ENCODE measurements around the gene MBNL2.

MBNL2 gene

GRCh38 chr13:97235549-97236231 is 13.6 kb downstream of the MBNL2 start:
- DNase-seq: no peak

DNA sequence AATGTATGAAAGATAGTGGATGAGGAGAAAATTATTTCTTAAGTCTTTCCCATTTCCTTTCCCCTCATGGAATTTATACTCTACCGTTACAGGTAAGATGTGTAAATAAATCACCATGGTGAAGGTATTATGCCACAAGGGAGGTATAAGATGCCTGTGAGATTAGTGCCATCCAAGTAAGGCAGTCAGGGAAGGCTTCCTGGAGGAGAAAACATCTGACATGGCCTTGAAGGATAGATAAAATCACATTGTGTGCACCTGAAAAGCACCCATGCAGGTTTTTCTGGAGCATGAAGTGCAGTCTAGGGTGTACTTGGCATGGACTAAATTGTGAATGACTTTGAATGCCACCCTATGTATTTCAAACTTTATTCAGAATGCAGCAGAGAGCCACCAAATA is 15.3 kb downstream of the MBNL2 start:
- DNase-seq: no peak

DNA sequence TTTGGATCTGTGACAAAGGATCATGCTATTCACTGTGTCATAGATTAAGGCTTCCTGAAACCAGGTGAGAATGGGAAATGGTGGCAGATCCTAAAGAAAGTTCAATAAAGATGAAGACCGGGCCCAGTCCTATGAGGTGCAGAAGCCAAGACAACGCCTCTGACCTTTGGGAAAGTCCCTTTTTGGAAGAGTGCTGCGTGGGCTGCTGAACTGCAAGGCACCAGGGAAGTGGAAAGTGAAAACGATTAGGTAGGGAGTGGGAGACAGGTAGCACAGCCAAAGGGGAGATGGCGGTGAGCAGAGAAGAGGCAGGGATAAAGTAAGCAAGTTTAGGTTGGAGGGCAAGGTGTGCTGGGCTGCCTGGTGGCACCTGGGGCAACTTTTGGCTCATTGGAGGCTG is 16.3 kb downstream of the MBNL2 start:
- DNase-seq: no peak

GRCh38 chr13:97238883-97239282 is 16.8 kb downstream of the MBNL2 start:
- no peak for DNase-seq

GRCh38 chr13:97239306-97239705 is 17.2 kb downstream of the MBNL2 start:
- DNase-seq: no peak

- no peak for DNase-seq
Observed at GRCh38 chr13:97239943-97240787, 18.0 kb downstream of the MBNL2 start.

DNA sequence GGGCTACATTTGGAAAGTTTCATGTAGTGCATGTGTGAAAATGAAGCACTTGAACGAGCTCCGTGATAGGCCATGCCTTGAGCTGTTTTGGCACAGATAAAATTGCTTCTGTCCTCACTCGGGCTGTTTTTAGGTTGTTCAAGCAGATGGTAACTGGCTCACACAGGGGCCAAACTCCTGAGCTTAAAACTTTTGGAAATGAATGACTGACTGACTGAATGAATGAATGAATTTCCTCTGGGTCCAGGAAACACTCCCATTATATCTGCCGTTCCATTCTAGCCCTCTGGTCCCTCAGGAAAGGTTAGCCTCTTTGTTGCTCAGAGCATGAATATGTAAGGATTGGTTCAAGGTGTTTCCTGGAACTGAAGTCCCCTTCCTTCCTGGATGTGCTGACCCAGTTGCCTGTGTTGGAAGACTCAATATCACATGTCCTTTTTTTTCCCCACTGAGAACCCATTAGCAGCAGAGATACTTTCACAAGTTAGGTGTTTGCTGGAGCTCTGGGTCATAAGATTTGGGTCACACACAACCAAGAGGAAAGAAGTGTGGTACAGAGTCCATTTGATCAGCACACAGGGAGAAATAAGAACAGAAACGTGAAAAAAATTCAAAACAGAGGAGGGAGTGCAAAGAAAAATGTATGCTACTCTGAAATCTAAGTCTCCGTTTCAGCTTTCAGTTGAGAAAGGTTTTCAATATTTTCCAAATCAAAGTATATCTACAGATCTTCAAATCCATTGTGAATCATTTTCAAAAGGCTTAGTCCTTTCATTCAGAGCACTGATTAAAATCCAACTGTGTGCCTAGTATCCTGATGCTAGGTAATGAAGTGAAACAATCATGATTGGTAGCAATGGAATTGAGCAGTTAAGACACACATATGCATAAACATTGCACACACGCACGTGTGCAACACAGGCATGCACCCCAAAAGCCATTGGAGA is 18.9 kb downstream of the MBNL2 start:
- no peak for DNase-seq

DNA sequence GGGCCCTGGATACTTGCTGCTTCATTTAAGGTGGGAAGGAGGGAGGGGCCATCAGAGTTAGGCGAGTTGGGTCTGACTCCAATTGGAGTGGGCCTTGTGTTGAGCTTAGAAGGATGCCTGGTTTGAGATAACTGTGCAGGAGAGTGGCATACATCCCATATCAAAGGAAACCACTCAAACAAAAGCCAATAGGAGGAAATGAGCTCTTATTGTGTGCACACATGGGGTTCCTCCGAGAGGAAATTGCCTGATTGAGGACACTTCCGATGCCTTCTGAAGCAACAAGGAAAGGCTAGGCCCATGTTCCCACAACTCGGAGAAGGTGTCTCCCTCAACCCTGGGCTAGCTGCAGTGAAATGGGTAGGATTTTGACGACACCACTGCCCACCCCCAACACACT is 19.6 kb downstream of the MBNL2 start:
- no peak for DNase-seq

GRCh38 chr13:97242755-97243497 is 20.8 kb downstream of the MBNL2 start:
- no peak for DNase-seq

- DNase-seq: no peak
Observed at GRCh38 chr13:97243915-97244781, 22.0 kb downstream of the MBNL2 start.

DNA sequence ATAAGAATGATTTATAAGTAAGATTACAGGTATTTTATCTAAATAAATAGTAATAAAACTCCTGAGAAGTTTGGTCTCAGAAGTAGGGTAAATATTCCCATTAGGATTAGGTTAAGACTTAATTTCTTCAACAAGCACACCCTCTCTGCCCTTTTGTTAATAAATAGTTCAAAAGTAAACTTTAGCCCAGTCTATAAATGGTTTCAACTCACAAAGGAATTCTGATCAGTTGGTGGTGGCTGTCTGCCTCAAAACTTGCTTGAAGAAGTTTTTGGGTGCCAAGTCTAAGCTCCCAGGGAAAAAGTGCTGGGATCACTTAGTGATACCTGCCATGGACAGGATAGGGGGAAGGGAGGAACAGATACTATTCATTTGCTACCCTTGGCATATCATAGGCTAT is 22.9 kb downstream of the MBNL2 start:
- no peak for DNase-seq

- no peak for DNase-seq
Observed at GRCh38 chr13:97246596-97247158, 24.5 kb downstream of the MBNL2 start.

GRCh38 chr13:97248243-97248642 is 26.1 kb downstream of the MBNL2 start:
- DNase-seq: no peak

GRCh38 chr13:97249093-97249795 is 27.1 kb downstream of the MBNL2 start:
- no peak for DNase-seq

DNA sequence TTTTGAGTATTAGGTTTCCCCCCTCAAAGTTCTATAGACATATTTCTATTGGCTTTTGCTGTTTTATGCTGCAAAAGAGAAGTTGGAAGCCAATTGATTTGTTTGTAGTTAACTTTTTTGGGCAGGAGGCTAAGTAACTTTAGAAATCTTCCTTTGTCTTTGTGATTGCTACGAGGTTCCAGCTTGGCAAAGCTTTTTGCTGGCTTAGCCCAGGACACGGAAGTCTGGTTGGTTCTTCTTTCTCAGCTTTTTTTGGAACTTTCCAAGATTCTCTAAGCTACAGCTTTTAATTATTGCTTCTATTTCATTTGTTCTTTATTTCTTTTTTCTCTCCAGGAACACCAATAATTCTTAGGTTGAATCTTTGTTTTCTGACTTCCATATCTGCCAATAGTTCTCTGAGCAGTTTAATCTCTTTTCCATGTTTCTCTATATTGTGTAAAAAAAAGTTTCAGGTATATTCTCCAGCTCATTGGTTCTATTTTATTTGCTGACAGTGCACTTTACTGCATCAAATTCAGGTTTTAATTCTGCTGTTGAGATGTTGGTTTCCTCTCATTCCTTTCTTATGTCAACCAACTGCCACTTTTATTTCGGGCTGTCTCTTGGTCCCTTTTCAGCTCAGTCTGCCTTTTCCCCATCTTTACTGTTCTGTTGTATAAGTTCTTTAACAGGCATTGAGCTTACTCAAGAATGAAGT is 27.8 kb downstream of the MBNL2 start:
- no peak for DNase-seq

DNA sequence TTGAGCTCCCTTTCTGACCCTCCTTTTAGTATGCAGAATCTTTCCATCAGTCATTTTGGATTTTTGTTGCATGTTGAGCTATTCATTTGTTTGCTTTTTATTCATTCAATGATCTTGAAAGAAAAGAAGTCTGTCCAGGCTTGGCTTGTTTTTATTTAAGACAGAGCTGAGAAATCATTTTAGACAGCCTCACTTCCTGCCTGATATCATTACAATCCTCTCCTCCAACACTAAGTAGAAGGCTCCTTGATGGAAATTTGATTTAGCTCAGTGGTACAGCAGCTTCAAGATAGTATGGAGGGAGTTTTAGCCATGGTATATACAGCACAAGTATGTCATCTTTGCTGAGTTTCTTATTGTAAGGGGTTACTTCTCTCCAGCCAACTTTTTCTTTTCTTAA is 28.4 kb downstream of the MBNL2 start:
- DNase-seq: no peak

GRCh38 chr13:97252735-97253134 is 30.6 kb downstream of the MBNL2 start:
- no peak for DNase-seq

DNA sequence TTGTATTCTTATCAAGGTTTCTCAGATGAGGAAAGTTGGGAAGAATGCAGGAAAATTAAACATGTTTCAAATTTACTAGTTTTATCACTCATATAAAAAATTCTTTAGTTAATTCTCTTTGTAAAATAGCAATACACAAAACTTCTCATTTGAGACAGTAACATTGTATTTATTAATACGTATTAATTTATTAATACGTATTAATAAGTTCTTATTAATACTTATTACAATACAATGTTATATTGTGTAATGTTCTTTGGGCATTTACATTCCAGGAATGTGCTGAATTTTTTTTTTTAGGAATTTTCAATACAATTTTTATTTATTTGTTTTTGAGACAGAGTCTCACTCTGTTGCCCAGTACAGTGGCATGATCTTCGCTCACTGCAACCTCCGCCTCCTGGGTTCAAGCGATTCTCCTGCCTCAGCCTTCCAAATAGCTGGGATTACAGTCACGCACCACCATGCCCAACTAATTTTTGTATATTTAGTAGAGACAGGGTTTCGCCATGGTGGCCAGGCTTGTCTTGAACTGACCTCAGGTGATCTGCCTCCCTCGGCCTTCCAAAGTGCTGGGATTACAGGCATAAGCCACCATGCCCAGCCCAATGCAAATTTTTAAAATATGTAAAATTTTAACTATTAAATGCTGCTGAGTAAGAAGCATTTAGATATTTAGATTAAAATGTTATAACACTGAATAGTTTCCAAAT is 31.6 kb downstream of the MBNL2 start:
- no peak for DNase-seq

- DNase-seq: no peak
Observed at GRCh38 chr13:97254816-97255215, 32.7 kb downstream of the MBNL2 start.

Data from activated CD4-positive, CD25-positive, alpha-beta regulatory T cell (primary cell).